PC-3 (cell line): ENCODE data around the gene PSMD3. TPM values are rescaled to one million over a fixed set of nuclear protein-coding genes. Genes with fewer than 3 reads are reported as not detected.

Source experiments
- ATAC-seq: fragments of 200-7000 bp; cut with Tn5 transposase; 2 replicates; pipeline ENCODE4 v1.9.1; 2020; ENCODE audit warnings: mild to moderate bottlenecking, moderate library complexity
- BruUV-seq: library from RNA; stranded (reverse); fragments of 400-500 nt; replicated peaks from 2 replicates; lab custom pipeline; 2021; lab: Mats Ljungman, UMichigan
- CTCF ChIA-PET: fragments of 300-600 bp; sonication (Branson Sonifier 250); formaldehyde crosslinking; loops from one replicate; lab custom pipeline; 2022; ENCODE audit warnings: antibody characterized with exemption; lab: Charles Lee
- POLR2A ChIA-PET: fragments of 300-600 bp; sonication (Branson Sonifier 250); formaldehyde crosslinking; loops from one replicate; lab custom pipeline; 2022; ENCODE audit warnings: antibody characterized with exemption; ENCODE audit not compliant: unreplicated experiment; lab: Charles Lee
- DNase-seq: peaks from one replicate; pipeline ENCODE4 v3.0.0-alpha.2; 2015
- H2AFZ ChIP-seq: fragments of 300-600 bp; sonication (generic); 2 replicates; pipeline ENCODE4 v1.6.0; 2016; ENCODE audit warnings: antibody characterized with exemption, low read length
- H3F3A ChIP-seq: fragments of 300-600 bp; sonication (generic); one replicate; pipeline ENCODE4 v1.6.0; 2017; ENCODE audit warnings: antibody characterized with exemption, low read length, control low read depth, mild to moderate bottlenecking; ENCODE audit not compliant: unreplicated experiment
- H3K27ac ChIP-seq: fragments of 300-600 bp; sonication (generic); 2 replicates; pipeline ENCODE4 v1.5.1; 2016; ENCODE audit warnings: mild to moderate bottlenecking, low read length
- H3K27me3 ChIP-seq: fragments of 300-600 bp; sonication (generic); 2 replicates; pipeline ENCODE4 v1.6.1; 2016; ENCODE audit warnings: low read length, mixed read lengths
- H3K36me3 ChIP-seq: fragments of 300-600 bp; sonication (generic); 2 replicates; pipeline ENCODE4 v1.6.1; 2016; ENCODE audit warnings: low read depth, mixed run types, low read length, mixed read lengths
- H3K4me1 ChIP-seq: fragments of 300-600 bp; sonication (generic); 2 replicates; pipeline ENCODE4 v1.5.1; 2016; ENCODE audit warnings: low read length; ENCODE audit not compliant: insufficient read depth
- H3K4me2 ChIP-seq: fragments of 300-600 bp; sonication (generic); 2 replicates; pipeline ENCODE4 v1.6.0; 2016; ENCODE audit warnings: low read length
- H3K4me3 ChIP-seq: fragments of 300-600 bp; sonication (generic); 2 replicates; pipeline ENCODE4 v1.5.1; 2016; ENCODE audit warnings: mild to moderate bottlenecking, low read length, mixed read lengths
- H3K79me2 ChIP-seq: fragments of 300-600 bp; sonication (generic); 2 replicates; pipeline ENCODE4 v1.6.1; 2017; ENCODE audit warnings: low read length, mixed read lengths
- H3K9ac ChIP-seq: fragments of 300-600 bp; sonication (generic); 2 replicates; pipeline ENCODE4 v1.6.0; 2016; ENCODE audit warnings: mild to moderate bottlenecking, low read length
- H3K9me2 ChIP-seq: fragments of 300-600 bp; sonication (generic); replicated peaks from 2 replicates; pipeline ENCODE4 v1.6.1; 2016; ENCODE audit warnings: mixed run types, low read length, mixed read lengths
- H3K9me3 ChIP-seq: fragments of 300-600 bp; sonication (generic); 2 replicates; pipeline ENCODE4 v1.6.1; 2016; ENCODE audit warnings: low read length, mixed read lengths
- H4K20me1 ChIP-seq: fragments of 300-600 bp; sonication (generic); 2 replicates; pipeline ENCODE4 v1.6.1; 2016; ENCODE audit warnings: low read length, mixed read lengths
- EZH2 ChIP-seq: fragments of 300-600 bp; sonication (generic); IDR thresholded peaks from one replicate; pipeline ENCODE4 v1.6.1; 2017; ENCODE audit warnings: antibody characterized with exemption, mild to moderate bottlenecking, low read length; ENCODE audit not compliant: unreplicated experiment
- EZH2phosphoT487 ChIP-seq: fragments of 300-600 bp; sonication (generic); IDR thresholded peaks from 2 replicates; pipeline ENCODE4 v1.6.1; 2018; ENCODE audit warnings: mild to moderate bottlenecking, antibody characterized with exemption, low read length, borderline replicate concordance
- intact Hi-C: fragments of 100-400 bp; cut with micrococcal nuclease; formaldehyde crosslinking; loops from 2 replicates; pipeline ENCODE4 v1.9.0; 2023
- total RNA-seq: library from RNA; depleted of rRNA; stranded (reverse); fragments of >200 nt; gene quantifications from 2 replicates; pipeline ENCODE4 v1.2.3, GENCODE V29; 2014
- TF ChIP-seq, protein P1 (sequence below): fragments of 300-600 bp; sonication (generic); conservative IDR thresholded peaks from 2 replicates; pipeline ENCODE4 v1.5.1; 2017; ENCODE audit warnings: antibody characterized with exemption, low read depth, mild to moderate bottlenecking, low read length

The PSMD3 gene
- total RNA-seq, 1 experiment from 2014 or later = 267 TPM

DNA sequence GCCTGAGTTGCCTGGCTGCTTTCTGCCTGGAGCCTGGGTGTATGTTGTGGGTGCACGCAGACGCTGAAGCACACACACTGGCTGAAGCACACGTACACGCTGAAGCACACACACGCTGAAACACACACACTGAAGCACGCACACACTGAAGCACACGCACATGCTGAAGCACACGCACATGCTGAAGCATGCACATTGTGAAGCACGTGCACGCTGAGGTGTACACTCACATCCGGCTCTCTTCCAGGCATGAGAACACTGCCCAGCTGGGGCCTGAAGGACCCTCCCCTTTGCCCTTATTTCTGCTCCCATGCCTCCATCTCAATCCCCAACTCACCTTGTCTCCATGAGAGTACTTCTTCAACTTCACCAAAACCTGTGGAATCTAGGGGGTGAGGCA is 51.1 kb downstream of the PSMD3 start:
- Histone ChIP-seq H4K20me1 (no peaks in the 10 kb centered on the region), H3K9ac (no peak overlapping the region), H3K9me2 (no peaks in the 10 kb centered on the region), H3K4me2 (no peak overlapping the region), H3K4me3 (no peak overlapping the region), H3K9me3 (no peaks in the 10 kb centered on the region), H3K27me3 (no peaks in the 10 kb centered on the region), H3F3A (peaks cover 2% of the 10 kb centered on the region), H3K27ac (no peak overlapping the region), H3K36me3 (peaks cover 5% of the 10 kb centered on the region), H3K4me1 (peaks cover 5% of the 10 kb centered on the region), H2AFZ (no peak overlapping the region), H3K79me2 (no peaks in the 10 kb centered on the region)
- ChIA-PET POLR2A (no interaction called here), CTCF (no interaction called here)
- ATAC-seq (no peak), DNase-seq (no peak)
- no peak for TF ChIP-seq EZH2phosphoT487
- no peak for TF ChIP-seq EZH2
- TF ChIP-seq, protein P1, sequence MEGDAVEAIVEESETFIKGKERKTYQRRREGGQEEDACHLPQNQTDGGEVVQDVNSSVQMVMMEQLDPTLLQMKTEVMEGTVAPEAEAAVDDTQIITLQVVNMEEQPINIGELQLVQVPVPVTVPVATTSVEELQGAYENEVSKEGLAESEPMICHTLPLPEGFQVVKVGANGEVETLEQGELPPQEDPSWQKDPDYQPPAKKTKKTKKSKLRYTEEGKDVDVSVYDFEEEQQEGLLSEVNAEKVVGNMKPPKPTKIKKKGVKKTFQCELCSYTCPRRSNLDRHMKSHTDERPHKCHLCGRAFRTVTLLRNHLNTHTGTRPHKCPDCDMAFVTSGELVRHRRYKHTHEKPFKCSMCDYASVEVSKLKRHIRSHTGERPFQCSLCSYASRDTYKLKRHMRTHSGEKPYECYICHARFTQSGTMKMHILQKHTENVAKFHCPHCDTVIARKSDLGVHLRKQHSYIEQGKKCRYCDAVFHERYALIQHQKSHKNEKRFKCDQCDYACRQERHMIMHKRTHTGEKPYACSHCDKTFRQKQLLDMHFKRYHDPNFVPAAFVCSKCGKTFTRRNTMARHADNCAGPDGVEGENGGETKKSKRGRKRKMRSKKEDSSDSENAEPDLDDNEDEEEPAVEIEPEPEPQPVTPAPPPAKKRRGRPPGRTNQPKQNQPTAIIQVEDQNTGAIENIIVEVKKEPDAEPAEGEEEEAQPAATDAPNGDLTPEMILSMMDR = no peak
- no TSS peak for BruUV-seq
- intact Hi-C loops = no loop called here

DNA sequence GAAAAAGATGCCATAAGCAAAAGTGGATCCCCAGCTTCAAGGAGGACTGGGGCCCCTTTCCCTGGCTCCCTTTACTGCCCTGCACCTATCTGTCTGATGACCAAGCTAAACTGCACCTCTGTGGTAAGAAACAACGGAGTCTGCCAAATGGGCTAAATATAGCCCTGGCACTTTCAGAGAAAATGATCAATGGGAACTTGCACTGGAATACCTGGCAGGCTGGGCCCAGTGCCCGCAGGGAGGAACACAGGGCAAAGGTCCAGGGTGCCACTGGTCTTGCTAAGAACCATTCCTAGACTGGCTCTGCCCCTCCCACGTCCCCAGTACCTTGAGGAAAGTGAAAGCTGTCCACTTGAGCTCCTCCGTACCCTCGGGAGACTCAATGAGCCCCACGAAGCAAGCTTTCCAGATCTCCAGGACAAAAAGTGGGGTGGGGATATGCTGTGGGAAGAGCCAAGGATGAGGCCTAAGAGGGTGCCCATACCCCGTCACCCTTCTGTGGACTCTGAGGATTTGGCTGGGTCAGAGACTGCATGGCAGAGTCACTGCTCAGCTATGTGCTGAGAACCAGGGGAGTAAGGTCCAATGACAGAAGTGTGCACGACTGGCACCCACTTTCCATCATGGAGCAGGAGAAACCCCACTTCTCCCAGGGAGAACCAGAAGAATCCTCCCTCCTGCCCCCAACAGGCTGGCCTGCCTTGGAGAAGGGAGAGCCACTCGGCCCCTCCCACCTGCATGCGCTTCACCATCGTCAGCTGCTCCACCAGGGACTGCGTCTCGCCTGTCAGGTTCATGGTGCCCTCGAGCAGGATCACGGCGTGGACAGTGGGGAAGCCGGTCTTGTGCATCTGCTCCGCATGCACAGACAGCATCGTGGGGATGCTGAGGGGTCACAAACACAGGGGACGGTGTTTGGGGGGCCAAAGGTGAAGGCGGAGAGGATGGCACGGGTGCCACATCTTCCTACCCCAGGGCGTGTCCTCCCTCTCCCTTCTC is 52.0 kb downstream of the PSMD3 start:
- no peak overlapping the region for H3K4me2 ChIP-seq
- no peaks in the 10 kb centered on the region for H3K79me2 ChIP-seq
- ATAC-seq (no peak), DNase-seq (no peak)
- H4K20me1 ChIP-seq = no peaks in the 10 kb centered on the region
- no peak overlapping the region for H3K9ac ChIP-seq
- no peak overlapping the region for H2AFZ ChIP-seq
- H3F3A ChIP-seq = no peaks in the 10 kb centered on the region
- no peaks in the 10 kb centered on the region for H3K9me3 ChIP-seq
- peaks cover 5% of the 10 kb centered on the region for H3K36me3 ChIP-seq
- no TSS peak for BruUV-seq
- TF ChIP-seq EZH2 (no peak), EZH2phosphoT487 (no peak)
- TF ChIP-seq, protein P1 = no peak
- H3K27ac ChIP-seq = no peak overlapping the region
- intact Hi-C loops = no loop called here
- no peaks in the 10 kb centered on the region for H3K27me3 ChIP-seq
- no peaks in the 10 kb centered on the region for H3K9me2 ChIP-seq
- ChIA-PET POLR2A (no interaction called here), CTCF (no interaction called here)
- no peaks in the 10 kb centered on the region for H3K4me1 ChIP-seq
- H3K4me3 ChIP-seq = no peak overlapping the region

DNA sequence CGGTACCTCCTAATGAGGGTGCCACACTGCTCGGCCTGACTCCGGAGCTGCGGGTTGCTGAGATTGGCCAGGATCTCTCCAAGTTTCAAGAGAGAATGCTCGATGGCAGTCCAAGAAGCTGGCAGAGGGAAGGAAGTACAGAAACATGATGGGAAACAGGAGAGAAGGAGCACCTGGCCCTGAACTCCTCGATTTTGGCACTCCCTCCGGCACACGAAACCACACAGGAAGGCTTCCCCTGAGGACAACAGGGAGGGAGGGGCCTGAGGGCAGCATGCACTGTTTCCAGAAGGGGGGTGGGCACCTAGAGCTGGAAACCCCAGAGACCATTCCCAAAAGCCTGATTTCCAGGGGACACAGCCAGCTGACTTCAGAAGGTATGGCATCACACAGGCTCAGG is 52.7 kb downstream of the PSMD3 start:
- BruUV-seq = no TSS peak
- intact Hi-C loops = no loop called here
- Histone ChIP-seq H3K36me3 (peaks cover 5% of the 10 kb centered on the region), H3K4me1 (no peaks in the 10 kb centered on the region), H3F3A (no peaks in the 10 kb centered on the region), H3K4me2 (no peak overlapping the region), H3K9me2 (no peaks in the 10 kb centered on the region), H3K79me2 (no peaks in the 10 kb centered on the region), H3K9ac (no peak overlapping the region), H3K4me3 (no peak overlapping the region), H3K27me3 (no peaks in the 10 kb centered on the region), H3K27ac (no peak overlapping the region), H4K20me1 (no peaks in the 10 kb centered on the region), H2AFZ (no peak overlapping the region), H3K9me3 (no peaks in the 10 kb centered on the region)
- POLR2A ChIA-PET = no interaction called here
- CTCF ChIA-PET = no interaction called here
- no peak for DNase-seq
- TF ChIP-seq EZH2phosphoT487 (no peak), EZH2 (no peak)
- TF ChIP-seq, protein P1 = no peak
- ATAC-seq = no peak
